ENCODE measurements around the gene CAST. TPM values are rescaled to one million over a fixed set of nuclear protein-coding genes. Genes with fewer than 3 reads are reported as not detected.
"Not testable (repeated sequence)": the region's sequence is repeated elsewhere in the genome, so short reads cannot be mapped to it uniquely, and the experiment has no call there.

CAST gene, protein sequence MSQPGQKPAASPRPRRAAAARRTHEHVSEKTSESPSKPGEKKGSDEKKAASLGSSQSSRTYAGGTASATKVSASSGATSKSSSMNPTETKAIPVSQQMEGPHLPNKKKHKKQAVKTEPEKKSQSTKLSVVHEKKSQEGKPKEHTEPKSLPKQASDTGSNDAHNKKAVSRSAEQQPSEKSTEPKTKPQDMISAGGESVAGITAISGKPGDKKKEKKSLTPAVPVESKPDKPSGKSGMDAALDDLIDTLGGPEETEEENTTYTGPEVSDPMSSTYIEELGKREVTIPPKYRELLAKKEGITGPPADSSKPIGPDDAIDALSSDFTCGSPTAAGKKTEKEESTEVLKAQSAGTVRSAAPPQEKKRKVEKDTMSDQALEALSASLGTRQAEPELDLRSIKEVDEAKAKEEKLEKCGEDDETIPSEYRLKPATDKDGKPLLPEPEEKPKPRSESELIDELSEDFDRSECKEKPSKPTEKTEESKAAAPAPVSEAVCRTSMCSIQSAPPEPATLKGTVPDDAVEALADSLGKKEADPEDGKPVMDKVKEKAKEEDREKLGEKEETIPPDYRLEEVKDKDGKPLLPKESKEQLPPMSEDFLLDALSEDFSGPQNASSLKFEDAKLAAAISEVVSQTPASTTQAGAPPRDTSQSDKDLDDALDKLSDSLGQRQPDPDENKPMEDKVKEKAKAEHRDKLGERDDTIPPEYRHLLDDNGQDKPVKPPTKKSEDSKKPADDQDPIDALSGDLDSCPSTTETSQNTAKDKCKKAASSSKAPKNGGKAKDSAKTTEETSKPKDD
- total RNA-seq, result 173 TPM

DNA sequence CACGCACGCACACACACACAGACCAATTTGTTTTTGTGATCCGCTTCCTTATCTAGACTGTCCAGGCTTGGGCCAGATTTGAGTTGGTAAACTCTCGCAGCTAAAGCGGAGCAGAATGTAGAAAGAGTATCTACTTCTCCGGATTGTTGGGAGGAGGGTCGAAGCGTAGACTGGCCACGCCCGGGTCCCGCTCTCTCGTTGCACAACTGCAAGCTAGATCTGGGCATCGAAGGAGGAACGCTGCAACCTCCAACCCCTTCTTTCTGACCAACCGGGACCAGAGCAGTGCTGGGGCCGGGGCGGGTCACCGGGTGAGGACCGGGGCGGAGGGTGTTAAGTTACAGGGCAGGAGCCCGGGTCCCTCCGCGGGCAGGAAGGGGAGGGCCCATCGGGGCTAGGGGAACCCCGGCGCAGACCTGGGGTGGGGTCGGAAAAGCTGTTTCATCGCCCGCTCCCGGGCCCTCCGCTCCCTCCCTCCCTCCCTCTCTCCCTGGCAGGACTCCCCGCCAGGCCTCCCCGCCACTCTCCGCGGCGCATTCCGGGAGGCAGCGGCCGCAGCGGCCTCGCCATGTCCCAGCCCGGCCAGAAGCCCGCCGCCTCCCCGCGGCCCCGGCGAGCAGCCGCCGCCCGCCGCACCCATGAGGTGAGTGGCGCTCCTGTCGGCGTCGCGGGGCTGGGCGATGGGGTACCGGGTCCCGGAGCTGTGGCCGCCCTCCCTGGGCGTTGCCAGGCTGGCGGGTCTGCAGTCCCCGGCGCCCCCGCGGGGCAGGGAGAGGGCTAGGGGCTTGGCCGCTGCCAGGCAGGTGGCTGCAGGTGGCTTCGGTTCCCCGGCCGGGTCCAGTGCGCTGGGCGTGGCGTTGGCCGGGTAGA, at the start of gene CAST:
CAST (plus strand) TSS at position 522 of the 870 bp plus-strand sequence; CDS start at position 569, 47 bp downstream.
- peak; percentile 81 for DNase-seq (ENCODE audit: low spot score)

DNA sequence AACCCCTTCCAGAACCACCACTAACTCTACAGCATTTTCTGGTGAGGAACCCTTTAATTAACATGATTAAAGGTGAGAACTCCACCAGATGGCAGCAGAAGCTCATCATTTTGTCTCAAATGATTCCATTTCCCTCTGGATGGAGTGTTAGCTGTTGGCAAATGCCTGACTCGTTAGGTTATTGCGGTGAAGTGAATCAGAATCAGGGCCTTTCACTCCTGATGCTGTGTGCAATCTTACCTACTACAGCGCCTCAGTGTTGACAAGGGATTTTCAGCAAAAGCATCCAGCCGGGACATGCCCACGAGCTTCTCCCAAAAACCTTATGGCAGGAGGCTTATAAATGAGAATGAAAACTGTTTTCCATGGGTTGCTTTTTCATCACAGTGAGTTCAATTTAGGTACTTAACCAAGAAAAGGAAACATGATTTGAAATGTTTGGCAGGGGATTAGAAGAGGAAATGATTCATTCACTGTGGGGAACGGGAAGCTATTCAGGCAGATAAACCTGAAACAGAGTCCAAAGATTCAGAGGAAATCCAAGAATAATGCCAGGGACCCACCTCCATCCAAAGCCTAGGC, 48.0 kb upstream of the CAST start:
- peak; percentile 64 for DNase-seq (ENCODE audit: low spot score)

DNA sequence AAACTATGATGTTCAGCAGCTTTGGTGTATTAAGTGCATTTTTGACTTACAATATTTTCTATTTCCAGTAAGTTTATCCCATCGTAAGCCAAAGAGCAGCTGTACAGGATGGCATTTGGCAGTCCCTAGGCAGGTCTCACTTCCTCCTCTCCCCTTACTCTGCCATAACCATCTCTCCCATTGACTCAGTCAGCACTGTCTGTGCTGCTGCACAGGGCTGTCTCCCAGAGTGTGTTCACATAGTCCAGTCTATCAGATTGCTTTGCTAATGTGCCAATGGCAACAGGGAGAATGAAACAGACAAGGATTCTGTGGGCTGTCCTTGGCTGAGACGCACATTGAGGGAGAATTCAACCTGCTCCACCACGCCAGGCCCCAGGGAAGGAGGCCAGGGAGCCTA, 47.0 kb upstream of the CAST start:
- DNase-seq (ENCODE audit: low spot score), result no peak

GRCh38 chr5:96616801-96617200, 45.4 kb upstream of the CAST start:
- no peak for DNase-seq (ENCODE audit: low spot score)

- not testable (repeated sequence) for DNase-seq (ENCODE audit: low spot score)
These were observed 43.7 kb upstream of the CAST start for GRCh38 chr5:96618311-96619016.

GRCh38 chr5:96619946-96620345, 42.2 kb upstream of the CAST start:
- DNase-seq (ENCODE audit: low spot score), result no peak

DNA sequence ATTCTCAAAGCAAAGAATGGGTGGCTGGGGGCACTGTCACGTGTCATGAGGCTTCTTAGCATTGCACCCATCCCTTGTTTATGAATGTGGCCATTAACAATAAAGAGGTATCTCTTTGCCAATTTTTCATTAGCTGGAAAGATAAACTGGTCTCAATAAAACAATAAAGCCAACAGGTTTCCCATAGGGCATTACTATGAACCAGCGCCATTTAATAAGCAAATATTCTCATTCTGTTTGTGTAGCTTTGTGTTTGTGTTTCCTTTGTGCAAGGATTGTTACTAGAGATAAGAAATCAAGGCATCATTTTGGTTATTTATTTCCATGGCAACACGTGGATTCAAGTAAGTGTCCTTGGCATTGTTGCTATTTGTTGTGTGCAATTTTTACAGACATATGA, 37.6 kb upstream of the CAST start:
- no peak for DNase-seq (ENCODE audit: low spot score)

DNA sequence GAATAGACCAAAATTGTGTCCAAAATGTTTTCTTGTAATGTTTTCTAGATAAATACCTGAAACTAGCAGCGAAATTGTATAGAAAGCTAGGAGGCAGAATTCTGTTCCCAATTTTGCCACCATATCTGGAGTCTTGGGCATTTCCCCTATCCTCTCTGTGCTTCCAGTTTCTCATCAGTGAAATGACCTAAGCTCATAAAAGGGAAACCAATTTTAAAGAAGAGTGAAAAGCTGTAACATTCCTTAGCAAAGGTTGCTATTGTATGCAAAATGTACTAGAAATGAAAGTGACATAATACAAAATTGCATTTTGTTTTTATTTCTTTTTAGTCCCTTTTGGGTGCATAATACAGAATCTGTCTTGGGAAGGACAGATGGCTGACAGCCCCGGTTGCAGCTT, 36.8 kb upstream of the CAST start:
- no peak for DNase-seq (ENCODE audit: low spot score)

GRCh38 chr5:96626956-96627355, 35.2 kb upstream of the CAST start:
- no peak for DNase-seq (ENCODE audit: low spot score)

- no peak for DNase-seq (ENCODE audit: low spot score)
These were observed 34.3 kb upstream of the CAST start for GRCh38 chr5:96627792-96628398.

- DNase-seq (ENCODE audit: low spot score), result no peak
These were observed 33.8 kb upstream of the CAST start for GRCh38 chr5:96628406-96628805.

GRCh38 chr5:96629774-96630173, 32.4 kb upstream of the CAST start:
- DNase-seq (ENCODE audit: low spot score), result no peak

GRCh38 chr5:96633820-96634219, 28.4 kb upstream of the CAST start:
- DNase-seq (ENCODE audit: low spot score), result no peak

DNA sequence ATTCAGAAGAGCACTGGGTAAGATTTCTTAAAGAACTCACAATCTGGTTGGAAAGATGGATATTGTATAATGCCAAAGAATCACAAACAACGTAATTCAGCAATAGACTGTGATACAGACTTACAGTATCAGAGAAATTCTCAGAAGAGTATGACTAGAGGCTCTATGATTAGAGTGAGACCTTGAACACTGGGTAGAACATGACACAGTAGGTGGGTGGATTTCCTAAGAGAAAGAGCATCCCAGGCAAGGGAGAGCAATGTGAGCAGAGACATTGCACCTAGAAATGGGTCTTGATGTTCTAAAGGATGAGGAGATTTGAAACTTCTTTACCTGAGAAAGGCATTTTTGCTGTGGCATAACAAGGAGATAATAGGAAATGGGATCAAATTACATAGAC, 27.3 kb upstream of the CAST start:
- no peak for DNase-seq (ENCODE audit: low spot score)

DNA sequence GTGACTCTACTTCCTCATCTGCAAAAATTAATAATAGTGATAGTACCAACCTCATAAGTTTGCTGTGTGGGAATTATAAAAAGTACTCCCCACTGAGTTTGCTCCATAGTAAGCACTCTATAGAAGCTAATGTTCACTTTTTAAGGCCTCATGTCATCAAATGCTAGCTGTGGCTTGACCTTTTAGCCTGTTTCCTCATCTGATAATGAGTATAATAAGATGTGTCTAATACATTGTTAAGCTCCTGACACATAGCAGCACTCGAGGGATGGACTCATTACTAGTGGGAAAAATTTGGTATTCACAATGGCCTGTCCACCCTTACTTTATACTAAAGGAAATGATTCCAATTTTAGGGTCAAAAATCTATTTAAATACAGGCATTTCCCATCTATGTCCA, 26.1 kb upstream of the CAST start:
- DNase-seq (ENCODE audit: low spot score), result no peak

GRCh38 chr5:96636594-96636993, 25.6 kb upstream of the CAST start:
- DNase-seq (ENCODE audit: low spot score), result no peak

DNA sequence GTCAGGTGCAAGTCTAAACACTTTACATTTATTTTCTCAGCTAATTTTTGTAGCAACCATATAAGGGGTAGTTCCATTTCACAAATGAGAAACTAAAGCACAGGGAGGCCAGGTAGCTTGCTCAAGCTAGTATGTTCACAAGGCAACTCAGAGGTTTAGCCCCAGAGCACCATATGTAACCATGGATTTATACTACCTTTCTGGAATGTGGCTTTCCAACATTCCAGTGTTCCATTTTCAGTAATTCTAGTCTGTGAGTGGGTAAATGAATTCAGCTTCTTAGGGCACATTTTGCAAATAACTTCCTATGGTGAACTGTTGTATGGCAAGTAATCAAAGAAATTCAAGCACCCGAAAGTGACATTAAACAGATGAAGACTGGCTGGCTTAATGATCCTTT, 25.0 kb upstream of the CAST start:
- DNase-seq (ENCODE audit: low spot score), result no peak

- DNase-seq (ENCODE audit: low spot score), result no peak
These were observed 23.6 kb upstream of the CAST start for GRCh38 chr5:96638561-96638960.

DNA sequence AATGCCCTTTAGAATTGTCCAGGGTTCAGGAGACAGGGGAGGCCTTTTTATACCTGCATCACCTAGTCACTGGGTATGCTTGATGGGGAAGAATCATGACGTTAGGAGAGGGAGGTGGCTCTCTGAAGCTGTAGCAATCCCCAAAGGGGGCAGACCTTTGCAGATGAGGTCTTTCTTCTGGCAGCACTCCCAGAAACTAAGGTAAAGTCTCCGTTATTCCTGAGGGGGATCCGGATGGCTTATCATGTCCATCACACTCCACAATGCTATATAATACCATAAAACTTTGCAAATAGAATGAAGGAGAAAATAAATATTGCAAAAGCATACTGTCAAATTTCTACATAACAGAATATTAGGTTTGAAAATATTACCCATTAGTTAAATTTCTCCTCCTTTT, 21.5 kb upstream of the CAST start:
- no peak for DNase-seq (ENCODE audit: low spot score)

DNA sequence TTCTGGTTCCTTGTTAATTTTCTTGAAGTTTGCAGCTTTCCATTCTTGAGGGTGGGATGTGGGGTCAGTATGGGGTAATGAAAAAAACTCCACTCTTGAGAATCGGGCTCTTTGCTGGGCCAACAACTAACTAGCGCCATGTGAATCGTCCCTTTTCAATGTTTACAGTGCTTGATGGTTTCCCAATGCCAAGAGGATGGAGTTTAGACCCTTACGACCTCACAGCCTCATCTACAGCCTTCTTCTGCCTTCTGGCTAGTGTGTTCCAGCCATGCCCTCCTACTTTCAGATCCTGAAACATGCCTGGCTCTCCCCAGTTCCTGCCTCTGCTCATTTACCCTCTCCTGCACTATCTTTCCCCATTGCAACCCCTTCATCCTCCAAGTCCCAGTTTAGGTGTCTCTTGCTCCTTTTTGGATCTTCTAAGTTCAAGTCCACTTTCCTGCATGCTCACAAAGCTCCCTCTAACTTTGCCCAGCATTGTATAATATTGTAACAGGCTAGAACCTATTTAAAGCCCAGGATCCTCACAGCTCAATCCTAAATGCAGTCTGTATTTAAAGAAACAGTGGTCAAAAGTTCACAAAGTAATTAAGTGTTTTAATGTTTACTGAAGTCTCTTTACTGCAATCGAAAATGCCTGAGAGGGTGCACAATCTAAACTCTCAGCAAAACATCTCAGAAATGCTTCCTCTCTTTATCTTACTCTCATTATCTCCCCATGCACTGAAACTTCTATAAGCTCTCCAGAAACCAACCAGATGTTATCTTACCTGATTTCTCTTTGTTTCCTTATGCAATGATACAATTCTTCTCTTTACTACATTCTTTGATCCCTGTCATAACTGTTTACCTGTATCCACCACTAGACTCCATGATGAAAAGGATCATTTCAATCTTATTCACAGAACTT, 20.6 kb upstream of the CAST start:
- DNase-seq (ENCODE audit: low spot score), result no peak

All from mucosa of gallbladder (tissue), 1 donor.